Peyer's patch (tissue), 4 donors: ENCODE results near the gene RNF17. TPM values are rescaled to one million over a fixed set of nuclear protein-coding genes. Genes with fewer than 3 reads are reported as not detected.

Experiments
- DNase-seq, 3 donors: peaks; one replicate each; pipeline ENCODE4 v3.0.0-alpha.2; 2017 to 2019
- H3K27ac ChIP-seq, 4 donors: fragments of 200-600 bp; sonication (generic); one replicate each; pipeline ENCODE4 v1.5.1; 2016 to 2019
- H3K27me3 ChIP-seq, 2 donors: fragments of 200-600 bp; sonication (generic); one replicate each; pipeline ENCODE4 v1.5.1; 2019
- H3K36me3 ChIP-seq, 3 donors: fragments of 200-600 bp; sonication (generic); one replicate each; pipeline ENCODE4 v1.5.1; 2016 to 2019
- H3K4me1 ChIP-seq, 4 donors: fragments of 200-600 bp; sonication (generic); one replicate each; pipeline ENCODE4 v1.5.1; 2016 to 2019
- H3K4me3 ChIP-seq, 4 donors: fragments of 200-600 bp; sonication (generic); 1 replicate in 3 of 4; 2 replicates in 1 of 4; pipeline ENCODE4 v1.5.1; 2016 to 2019; ENCODE audit warnings: mild to moderate bottlenecking in 1 of 4
- H3K9me3 ChIP-seq, 4 donors: fragments of 200-600 bp; sonication (generic); one replicate each; pipeline ENCODE4 v1.5.1; 2016 to 2019; ENCODE audit warnings: mild to moderate bottlenecking in 1 of 4
- CTCF ChIP-seq, 6 experiments: fragments of 450-650 bp in 4 of 6; fragments of 200-600 bp in 2 of 6; sonication (generic) in 1 of 6; IDR thresholded peaks; one replicate each; pipeline ENCODE4 v1.5.1; 2017 to 2019; ENCODE audit warnings: antibody characterized with exemption in 6 of 6, mild to moderate bottlenecking in 3 of 6, moderate library complexity in 1 of 6
- POLR2A ChIP-seq, 2 donors: fragments of 450-650 bp; IDR thresholded peaks; one replicate each; pipeline ENCODE4 v1.5.1; 2017; ENCODE audit warnings: antibody characterized with exemption in 2 of 2, mild to moderate bottlenecking in 2 of 2, moderate library complexity in 2 of 2
- total RNA-seq, 4 donors: library from RNA; depleted of rRNA; stranded (reverse); fragments of >200 nt; gene quantifications; one replicate each; pipeline ENCODE4 v1.1.0, GENCODE V29; 2016

Gene RNF17
- total RNA-seq, 4 donors from 2014 or later, result not detected

GRCh38 chr13:24861617-24862362 lies 97.8 kb downstream of the RNF17 start:
- H3K9me3 ChIP-seq, result no peaks in the 10 kb centered on the region
- H3K36me3 ChIP-seq, result no peaks in the 10 kb centered on the region
- no peaks in the 10 kb centered on the region for H3K27me3 ChIP-seq
- DNase-seq, result no peak
- no peak overlapping the region for H3K4me3 ChIP-seq
- no peak overlapping the region for H3K27ac ChIP-seq
- no peaks in the 10 kb centered on the region for H3K4me1 ChIP-seq
- TF ChIP-seq POLR2A (IDR thresholded peaks at IDR 0.05) (no peak), CTCF (IDR thresholded peaks at IDR 0.05) (no peak)

GRCh38 chr13:24863748-24864540 lies 100.0 kb downstream of the RNF17 start:
- no peaks in the 10 kb centered on the region for H3K27me3 ChIP-seq
- DNase-seq, result no peak
- no peaks in the 10 kb centered on the region for H3K9me3 ChIP-seq
- no peaks in the 10 kb centered on the region for H3K36me3 ChIP-seq
- H3K4me3 ChIP-seq, result no peak overlapping the region
- no peaks in the 10 kb centered on the region for H3K4me1 ChIP-seq
- H3K27ac ChIP-seq, result no peak overlapping the region
- no peak for TF ChIP-seq CTCF (IDR thresholded peaks at IDR 0.05)
- no peak for TF ChIP-seq POLR2A (IDR thresholded peaks at IDR 0.05)

- Histone ChIP-seq H3K27me3 (no peaks in the 10 kb centered on the region), H3K4me3 (no peak overlapping the region), H3K27ac (no peak overlapping the region), H3K4me1 (no peaks in the 10 kb centered on the region), H3K9me3 (no peaks in the 10 kb centered on the region), H3K36me3 (no peaks in the 10 kb centered on the region)
- no peak for TF ChIP-seq CTCF (IDR thresholded peaks at IDR 0.05)
- TF ChIP-seq POLR2A (IDR thresholded peaks at IDR 0.05), result no peak
- no peak for DNase-seq
Observed at GRCh38 chr13:24864579-24864978, 100.6 kb downstream of the RNF17 start.

GRCh38 chr13:24865163-24865953 lies 101.4 kb downstream of the RNF17 start:
- Histone ChIP-seq H3K4me1 (no peaks in the 10 kb centered on the region), H3K4me3 (no peak overlapping the region), H3K27ac (no peak overlapping the region), H3K27me3 (no peaks in the 10 kb centered on the region), H3K9me3 (no peaks in the 10 kb centered on the region), H3K36me3 (no peaks in the 10 kb centered on the region)
- DNase-seq, result no peak
- TF ChIP-seq CTCF (IDR thresholded peaks at IDR 0.05) (peak in 3 of 6 experiments; percentile 24 to 37 (median 24)), POLR2A (IDR thresholded peaks at IDR 0.05) (no peak)

- H3K9me3 ChIP-seq, result no peaks in the 10 kb centered on the region
- H3K4me1 ChIP-seq, result no peaks in the 10 kb centered on the region
- H3K27me3 ChIP-seq, result no peaks in the 10 kb centered on the region
- no peak for DNase-seq
- no peak for TF ChIP-seq POLR2A (IDR thresholded peaks at IDR 0.05)
- TF ChIP-seq CTCF (IDR thresholded peaks at IDR 0.05), result no peak
- no peak overlapping the region for H3K4me3 ChIP-seq
- no peaks in the 10 kb centered on the region for H3K36me3 ChIP-seq
- H3K27ac ChIP-seq, result no peak overlapping the region
Observed at GRCh38 chr13:24866488-24866887, 102.5 kb downstream of the RNF17 start.
